ENCODE measurements around the gene NEGR1. TPM values are rescaled to one million over a fixed set of nuclear protein-coding genes. Genes with fewer than 3 reads are reported as not detected.

The NEGR1 gene
- 10 to 100 TPM; 33.3 to 73.0 (median 54.1) TPM for total RNA-seq

- ATAC-seq = peak; percentile 86
- H3K4me1 ChIP-seq = peaks cover 0 to 51% (median 0%) of the 10 kb centered on the region in 3 donors
- H3K27ac ChIP-seq = peak within 1 kb of the TSS; percentile 76 to 93 (median 92)
- peak within 1 kb of the TSS; percentile 50 to 74 for H3K4me3 ChIP-seq
- TF ChIP-seq EP300 (IDR thresholded peaks at IDR 0.05) = no peak
- peak; percentile 89 for TF ChIP-seq POLR2A (IDR thresholded peaks at IDR 0.05)
- TF ChIP-seq CTCF (IDR thresholded peaks at IDR 0.05) = peak in 3 of 4 experiments; percentile 29 to 61 (median 48)
- peak; percentile 81 for TF ChIP-seq POLR2AphosphoS5 (IDR thresholded peaks at IDR 0.05)
- 0% methylated on average over 4 to 20 of the region's 54 CpGs for WGBS, 2 donors (ENCODE audit: low coverage in 1 of 2)
- no peaks in the 10 kb centered on the region for H3K36me3 ChIP-seq
- no peaks in the 10 kb centered on the region for H3K27me3 ChIP-seq
- H3K9me3 ChIP-seq = no peaks in the 10 kb centered on the region
These were observed at the start of gene NEGR1 for GRCh38 chr1:72282271-72283021. Gene NEGR1 (minus strand): TSS chr1:72282539.

- no peaks in the 10 kb centered on the region for H3K9me3 ChIP-seq
- no peaks in the 10 kb centered on the region for H3K27me3 ChIP-seq
- WGBS, 2 donors (ENCODE audit: low coverage in 1 of 2) = 40% methylated on average over 2 of the region's 2 CpGs; no CpG with 5 or more reads in 1 of the 2 donors
- ATAC-seq = no peak
- no peak for TF ChIP-seq POLR2AphosphoS5 (IDR thresholded peaks at IDR 0.05)
- TF ChIP-seq CTCF (IDR thresholded peaks at IDR 0.05) = no peak
- TF ChIP-seq EP300 (IDR thresholded peaks at IDR 0.05) = no peak
- TF ChIP-seq POLR2A (IDR thresholded peaks at IDR 0.05) = no peak
- no peaks in the 10 kb centered on the region for H3K4me1 ChIP-seq
- no peak overlapping the region for H3K4me3 ChIP-seq
- no peak overlapping the region for H3K27ac ChIP-seq
- no peaks in the 10 kb centered on the region for H3K36me3 ChIP-seq
These were observed 44.2 kb upstream of the NEGR1 start for GRCh38 chr1:72326494-72326893.

- no peak for ATAC-seq
- Histone ChIP-seq H3K27me3 (no peaks in the 10 kb centered on the region), H3K36me3 (no peaks in the 10 kb centered on the region), H3K27ac (no peak overlapping the region), H3K9me3 (no peaks in the 10 kb centered on the region), H3K4me1 (no peaks in the 10 kb centered on the region), H3K4me3 (no peak overlapping the region)
- WGBS, 2 donors (ENCODE audit: low coverage in 1 of 2) = no CpG with 5 or more reads among the region's 1 CpG
- TF ChIP-seq EP300 (IDR thresholded peaks at IDR 0.05) (no peak), CTCF (IDR thresholded peaks at IDR 0.05) (no peak), POLR2AphosphoS5 (IDR thresholded peaks at IDR 0.05) (no peak), POLR2A (IDR thresholded peaks at IDR 0.05) (no peak)
These were observed 42.1 kb upstream of the NEGR1 start for GRCh38 chr1:72324451-72324850.

- no peak for ATAC-seq
- Histone ChIP-seq H3K9me3 (no peaks in the 10 kb centered on the region), H3K4me3 (no peak overlapping the region), H3K36me3 (no peaks in the 10 kb centered on the region), H3K4me1 (no peaks in the 10 kb centered on the region), H3K27ac (no peak overlapping the region), H3K27me3 (no peaks in the 10 kb centered on the region)
- WGBS, 2 donors (ENCODE audit: low coverage in 1 of 2) = 60% methylated on average over 1 of the region's 3 CpGs; no CpG with 5 or more reads in 1 of the 2 donors
- no peak for TF ChIP-seq EP300 (IDR thresholded peaks at IDR 0.05)
- TF ChIP-seq CTCF (IDR thresholded peaks at IDR 0.05) = no peak
- no peak for TF ChIP-seq POLR2A (IDR thresholded peaks at IDR 0.05)
- no peak for TF ChIP-seq POLR2AphosphoS5 (IDR thresholded peaks at IDR 0.05)
These were observed 40.6 kb upstream of the NEGR1 start for GRCh38 chr1:72322910-72323309.

- 80 to 100% methylated on average over 2 of the region's 2 CpGs for WGBS, 2 donors (ENCODE audit: low coverage in 1 of 2)
- no peak for TF ChIP-seq POLR2AphosphoS5 (IDR thresholded peaks at IDR 0.05)
- no peak for TF ChIP-seq EP300 (IDR thresholded peaks at IDR 0.05)
- TF ChIP-seq CTCF (IDR thresholded peaks at IDR 0.05) = no peak
- no peak for TF ChIP-seq POLR2A (IDR thresholded peaks at IDR 0.05)
- no peak for ATAC-seq
These were observed 14.2 kb upstream of the NEGR1 start for GRCh38 chr1:72296501-72296900.

More at GRCh38 chr1:72296501-72296900, 14.2 kb upstream of the NEGR1 start:
- Histone ChIP-seq H3K36me3 (no peaks in the 10 kb centered on the region), H3K4me3 (no peak overlapping the region), H3K4me1 (no peaks in the 10 kb centered on the region), H3K27ac (no peak overlapping the region), H3K9me3 (no peaks in the 10 kb centered on the region), H3K27me3 (no peaks in the 10 kb centered on the region)

All from gastroesophageal sphincter (tissue), 4 donors.